SHP77 treated with DMSO at 0.1 percent for 48 hours (cell line): ENCODE measurements around the gene PFKP.
"Not testable (repeated sequence)": the region's sequence is repeated elsewhere in the genome, so short reads cannot be mapped to it uniquely, and the experiment has no call there.

Experiments
- DNase-seq: peaks from one replicate; lab custom pipeline; 2025; lab: John Stamatoyannopoulos, UW

The PFKP gene

GRCh38 chr10:3099291-3100092 is 32.1 kb downstream of the PFKP start:
- no peak for DNase-seq

GRCh38 chr10:3100093-3100792 is 32.9 kb downstream of the PFKP start:
- DNase-seq = no peak

- DNase-seq = no peak
These were observed 33.7 kb downstream of the PFKP start for GRCh38 chr10:3100856-3101640.

GRCh38 chr10:3102720-3103427 is 35.5 kb downstream of the PFKP start:
- DNase-seq = no peak

GRCh38 chr10:3103646-3104045 is 36.3 kb downstream of the PFKP start:
- no peak for DNase-seq

DNA sequence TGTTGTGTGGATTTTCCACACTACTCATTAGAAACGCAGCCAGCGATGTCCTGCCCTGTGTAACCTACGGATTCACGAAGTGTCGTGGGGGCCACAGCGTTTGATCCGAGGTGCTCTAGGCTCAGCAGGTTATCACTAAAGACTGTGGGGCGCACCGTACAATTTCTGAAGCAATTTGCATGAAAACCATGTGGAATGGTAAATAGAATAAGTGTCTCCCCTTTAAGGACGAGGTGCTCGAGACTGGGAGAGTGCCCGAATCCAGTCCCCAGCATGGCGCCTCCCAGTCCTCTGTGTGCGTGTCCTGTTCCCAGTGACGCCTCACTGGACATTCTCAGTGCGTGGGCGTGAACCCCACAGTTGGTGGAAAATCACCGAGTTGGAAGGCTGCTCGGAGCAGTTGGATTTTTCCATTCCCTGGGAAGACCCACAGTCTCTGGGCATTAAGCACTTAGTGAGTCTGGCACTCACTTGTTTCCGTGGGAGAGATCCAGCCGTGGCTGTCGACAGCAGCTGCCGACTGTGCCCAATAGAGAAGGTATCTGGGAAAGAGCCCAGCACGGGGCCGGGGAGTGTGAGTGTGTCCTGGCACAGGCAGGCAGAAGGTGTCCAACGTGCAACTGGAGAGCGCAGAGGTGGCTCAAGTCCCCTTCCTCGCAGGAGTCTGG is 37.0 kb downstream of the PFKP start:
- DNase-seq = no peak

GRCh38 chr10:3105166-3105565 is 37.8 kb downstream of the PFKP start:
- no peak for DNase-seq

GRCh38 chr10:3105905-3106304 is 38.6 kb downstream of the PFKP start:
- no peak for DNase-seq

DNA sequence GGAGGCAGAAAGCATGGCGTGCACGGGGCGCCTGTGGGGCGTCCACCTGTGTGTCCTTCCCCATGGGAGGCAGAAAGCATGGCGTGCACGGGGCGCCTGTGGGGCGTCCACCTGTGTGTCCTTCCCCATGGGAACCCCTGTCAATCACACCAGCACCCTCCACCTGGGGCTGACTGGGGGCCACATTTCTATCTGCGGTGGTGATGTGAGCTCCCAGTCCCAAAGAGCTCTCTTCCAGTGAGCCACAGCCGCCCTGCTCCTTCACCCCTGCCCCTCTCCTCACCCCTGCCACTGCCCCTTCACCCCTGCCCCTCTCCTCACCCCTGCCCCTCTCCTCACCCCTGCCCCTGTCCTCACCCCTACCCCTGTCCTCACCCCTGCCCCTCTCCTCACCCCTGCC is 39.0 kb downstream of the PFKP start:
- DNase-seq = not testable (repeated sequence)

DNA sequence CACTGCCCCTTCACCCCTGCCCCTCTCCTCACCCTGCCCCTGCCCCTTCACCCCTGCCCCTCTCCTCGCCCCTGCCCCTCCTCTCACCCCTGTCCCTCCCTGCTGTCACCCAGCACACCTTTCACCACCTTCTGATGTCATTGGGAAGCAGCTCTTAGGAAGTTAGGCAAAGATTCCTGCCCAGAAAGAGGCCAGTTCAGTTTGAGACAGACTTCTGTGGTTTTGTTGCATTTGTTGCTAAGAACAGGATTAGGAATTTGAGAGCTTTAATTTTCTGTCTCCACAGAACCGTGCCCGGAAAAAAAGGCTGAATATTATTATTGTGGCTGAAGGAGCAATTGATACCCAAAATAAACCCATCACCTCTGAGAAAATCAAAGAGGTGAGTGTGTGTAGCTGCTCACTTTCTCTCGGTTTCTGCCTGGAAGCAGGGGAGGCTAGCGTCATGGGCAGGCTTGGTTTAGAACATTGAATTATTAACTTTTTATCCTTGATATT is 39.6 kb downstream of the PFKP start:
- no peak for DNase-seq

DNA sequence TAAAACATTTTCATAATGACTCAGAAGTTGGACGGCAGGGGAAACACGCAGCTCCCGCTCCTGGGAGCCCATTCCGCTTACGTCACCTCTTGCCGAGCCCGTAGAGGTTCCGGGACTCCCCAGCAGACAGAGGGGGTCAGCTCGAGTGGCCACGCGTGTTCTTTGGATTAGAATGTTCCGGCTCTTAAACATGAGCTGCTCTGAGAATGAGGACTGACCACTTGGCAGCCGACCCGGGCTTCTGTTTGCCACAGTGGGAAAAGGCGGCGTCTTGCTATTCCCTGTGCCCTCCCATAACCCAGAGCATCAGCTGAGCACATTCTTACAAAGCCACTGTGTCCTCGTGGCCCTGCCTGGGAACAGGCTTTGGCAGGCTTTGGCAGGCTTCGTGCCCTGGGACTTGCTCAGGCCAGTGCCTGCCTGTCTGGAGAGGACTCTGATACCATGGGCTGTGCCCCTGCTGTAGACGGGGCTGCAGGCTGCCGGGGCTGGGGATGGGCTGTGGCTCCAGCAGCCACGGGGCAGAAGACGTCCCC is 40.1 kb downstream of the PFKP start:
- DNase-seq = no peak

- no peak for DNase-seq
These were observed 40.7 kb downstream of the PFKP start for GRCh38 chr10:3108033-3108432.

GRCh38 chr10:3108575-3109105 is 41.3 kb downstream of the PFKP start:
- DNase-seq = no peak

DNA sequence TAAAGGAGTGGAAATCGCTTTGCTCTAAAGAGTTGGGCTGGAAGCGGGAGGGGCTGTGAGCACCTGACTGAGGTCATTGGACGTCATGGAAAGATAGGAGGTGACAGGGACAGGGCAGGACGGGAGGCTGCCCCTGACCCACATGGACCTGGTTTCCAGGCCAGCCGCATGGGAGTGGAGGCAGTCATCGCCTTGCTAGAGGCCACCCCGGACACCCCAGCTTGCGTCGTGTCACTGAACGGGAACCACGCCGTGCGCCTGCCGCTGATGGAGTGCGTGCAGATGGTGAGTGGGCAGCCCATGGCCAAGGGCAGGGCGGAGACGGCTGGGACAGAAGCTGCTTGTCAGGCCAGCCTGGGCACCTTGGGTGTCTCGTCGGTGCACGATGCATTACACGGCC is 41.8 kb downstream of the PFKP start:
- DNase-seq = no peak

GRCh38 chr10:3109633-3110032 is 42.3 kb downstream of the PFKP start:
- no peak for DNase-seq

- no peak for DNase-seq
These were observed 43.7 kb downstream of the PFKP start for GRCh38 chr10:3110782-3111620.

DNA sequence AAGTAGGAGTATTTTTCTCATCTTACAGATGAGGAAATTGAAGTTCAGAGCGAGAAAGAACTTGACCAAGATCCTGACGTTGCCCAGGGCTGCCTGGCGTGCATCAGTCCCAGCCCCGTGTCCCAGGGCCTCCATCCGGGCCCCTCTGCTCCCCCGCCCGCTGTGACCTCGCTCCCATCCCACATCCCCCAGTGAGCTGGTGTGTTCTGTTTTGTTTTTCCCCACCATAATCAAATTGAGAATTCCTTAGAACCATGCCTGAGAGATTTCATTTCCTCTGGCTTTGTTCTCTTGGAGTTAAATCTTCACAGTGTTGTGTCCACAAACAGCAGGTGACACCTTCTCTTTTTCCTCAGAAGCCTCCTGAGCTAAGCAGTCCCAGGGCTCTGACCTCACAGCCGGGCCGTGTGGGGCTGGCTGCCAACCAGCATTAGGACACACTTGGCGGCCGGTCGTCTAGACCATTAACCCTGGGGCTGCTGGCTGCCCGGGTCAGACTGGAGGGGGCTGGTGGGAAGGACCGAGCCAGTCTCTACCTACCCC is 44.3 kb downstream of the PFKP start:
- no peak for DNase-seq

DNA sequence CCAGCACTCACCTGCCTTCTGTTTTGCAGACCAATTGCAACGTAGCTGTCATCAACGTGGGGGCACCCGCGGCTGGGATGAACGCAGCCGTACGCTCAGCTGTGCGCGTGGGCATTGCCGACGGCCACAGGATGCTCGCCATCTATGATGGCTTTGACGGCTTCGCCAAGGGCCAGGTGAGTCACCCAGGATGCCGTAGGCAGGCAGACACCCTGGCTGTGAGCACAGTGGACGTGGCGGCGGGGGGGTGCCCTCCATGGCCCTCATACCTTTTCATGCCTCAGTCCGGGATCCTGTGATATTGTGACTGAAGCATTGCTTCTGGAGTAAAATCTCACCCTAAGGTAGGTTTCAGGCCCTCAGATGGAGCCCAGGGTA is 46.0 kb downstream of the PFKP start:
- DNase-seq = no peak

GRCh38 chr10:3115685-3116084 is 48.3 kb downstream of the PFKP start:
- no peak for DNase-seq
